Activated T-cell treated with anti-CD3 and anti-CD28 coated beads, Interleukin-2, amount 50 U/mL, for 24 hours (primary cell): ENCODE data around the gene ARRDC4.

ENCODE experiments used
- DNase-seq: peaks from one replicate; pipeline ENCODE4 v3.0.0-alpha.2; 2020
- H3K27ac Mint-ChIP-seq: 2 replicates; pipeline ENCODE4 v1.8.0; 2020; ENCODE audit warnings: mild to moderate bottlenecking, mixed read lengths
- H3K27me3 Mint-ChIP-seq: 2 replicates; pipeline ENCODE4 v1.8.0; 2020; ENCODE audit warnings: mixed read lengths
- H3K36me3 Mint-ChIP-seq: 2 replicates; pipeline ENCODE4 v1.8.0; 2020; ENCODE audit warnings: low read depth, mixed read lengths
- H3K4me1 Mint-ChIP-seq: 2 replicates; pipeline ENCODE4 v1.8.0; 2020; ENCODE audit warnings: low read depth, mixed read lengths
- H3K4me3 Mint-ChIP-seq: 2 replicates; pipeline ENCODE4 v1.8.0; 2020; ENCODE audit warnings: mild to moderate bottlenecking, moderate library complexity, mixed read lengths
- H3K9me3 Mint-ChIP-seq: 2 replicates; pipeline ENCODE4 v1.8.0; 2020; ENCODE audit warnings: mixed read lengths

ARRDC4 gene

GRCh38 chr15:97955035-97955434, 5.5 kb upstream of the ARRDC4 start:
- H3K4me3 Mint-ChIP-seq, result no peak overlapping the region
- peaks cover 7% of the 10 kb centered on the region for H3K4me1 Mint-ChIP-seq
- peaks cover 6% of the 10 kb centered on the region for H3K27me3 Mint-ChIP-seq
- no peak overlapping the region for H3K27ac Mint-ChIP-seq
- no peaks in the 10 kb centered on the region for H3K9me3 Mint-ChIP-seq
- no peak for DNase-seq
- H3K36me3 Mint-ChIP-seq, result no peaks in the 10 kb centered on the region

- H3K27me3 Mint-ChIP-seq, result peaks cover 9% of the 10 kb centered on the region
- no peak for DNase-seq
- no peaks in the 10 kb centered on the region for H3K9me3 Mint-ChIP-seq
- no peak overlapping the region for H3K4me3 Mint-ChIP-seq
- H3K4me1 Mint-ChIP-seq, result peaks cover 7% of the 10 kb centered on the region
- no peaks in the 10 kb centered on the region for H3K36me3 Mint-ChIP-seq
- H3K27ac Mint-ChIP-seq, result no peak overlapping the region
These were observed 5.0 kb upstream of the ARRDC4 start for GRCh38 chr15:97955529-97955928.

DNA sequence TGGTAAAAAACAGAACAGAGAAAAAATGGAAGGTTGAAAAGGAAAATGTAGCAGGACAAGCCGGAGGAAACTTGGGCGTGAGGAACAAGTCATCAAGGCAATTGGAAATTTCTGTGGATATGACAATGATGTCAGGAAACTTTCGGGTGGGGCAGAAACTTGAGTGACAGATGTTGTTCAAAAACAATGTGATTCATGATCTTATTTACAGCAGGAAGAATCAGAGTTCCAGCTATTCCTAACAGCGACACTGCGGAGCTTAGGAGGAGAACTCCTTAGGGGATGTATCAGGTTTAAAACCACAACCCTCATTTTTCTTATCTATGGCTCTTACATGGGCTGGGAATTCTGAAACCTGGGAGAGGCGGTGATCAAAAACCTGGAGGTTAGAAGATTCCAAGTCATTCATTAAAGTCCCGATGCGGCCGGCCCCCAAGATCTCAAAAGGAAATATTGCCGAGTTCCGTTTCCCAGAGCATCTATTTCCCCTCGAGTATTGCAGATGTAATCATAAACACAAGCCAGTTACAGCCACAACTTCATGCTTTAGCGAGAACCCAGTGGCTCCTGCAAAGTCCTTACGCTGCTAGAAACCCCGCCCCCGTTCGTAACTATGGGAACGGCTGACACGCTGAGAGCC, 659 bp upstream of the ARRDC4 start:
- Mint-ChIP-seq H3K9me3 (no peaks in the 10 kb centered on the region), H3K27me3 (peaks cover 13% of the 10 kb centered on the region), H3K4me3 (peak overlapping the region; percentile 76), H3K27ac (no peak overlapping the region), H3K4me1 (peaks cover 20% of the 10 kb centered on the region), H3K36me3 (no peaks in the 10 kb centered on the region)
- no peak for DNase-seq

DNA sequence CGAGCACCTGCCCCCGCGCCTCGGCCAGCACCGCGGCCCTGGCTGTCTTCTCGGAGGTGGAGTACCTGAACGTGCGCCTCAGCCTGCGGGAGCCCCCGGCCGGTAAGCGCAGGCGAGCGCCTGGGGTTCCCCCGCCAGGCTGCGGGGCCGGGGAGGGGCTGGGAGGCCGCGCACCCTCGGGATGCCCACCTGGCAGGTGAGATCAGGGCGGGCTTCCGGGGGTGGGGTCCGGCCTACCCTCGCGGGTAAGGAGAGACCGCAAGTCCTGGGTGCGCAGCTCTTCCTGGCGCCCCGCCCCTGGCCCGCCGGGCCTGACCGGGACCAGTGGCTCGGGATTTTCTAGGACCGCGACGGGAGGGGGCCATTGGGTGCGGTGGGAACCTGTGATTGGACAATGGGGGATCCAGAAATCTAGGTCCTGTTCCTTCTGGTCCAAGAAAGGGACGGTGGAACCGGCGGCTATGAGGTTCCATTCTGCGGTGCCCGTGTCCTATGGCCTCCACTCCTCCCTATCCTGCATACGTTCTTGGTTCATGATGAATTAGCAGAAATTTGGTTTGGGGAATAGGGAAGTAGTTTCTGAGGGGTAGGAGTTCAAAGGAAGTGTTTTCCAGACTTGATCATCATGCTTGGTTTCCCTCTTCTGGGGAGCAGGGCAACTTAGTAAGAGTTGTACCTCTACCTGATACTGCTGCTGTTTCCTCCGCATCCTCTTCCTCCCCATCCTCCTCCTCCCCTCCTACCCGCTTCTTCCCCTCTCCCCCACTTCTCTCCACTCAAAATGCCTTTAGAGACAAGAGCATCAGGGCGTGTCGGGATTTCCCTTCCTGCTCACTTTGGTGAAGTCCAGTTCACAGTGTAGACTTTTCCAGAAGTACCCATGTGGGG, 808 bp downstream of the ARRDC4 start:
- Mint-ChIP-seq H3K36me3 (no peaks in the 10 kb centered on the region), H3K27me3 (peaks cover 13% of the 10 kb centered on the region), H3K27ac (peak overlapping the region; percentile 64), H3K4me3 (peak overlapping the region; percentile 68), H3K4me1 (peaks cover 20% of the 10 kb centered on the region), H3K9me3 (no peaks in the 10 kb centered on the region)
- no peak for DNase-seq

GRCh38 chr15:97962263-97962662, 1.8 kb downstream of the ARRDC4 start:
- Mint-ChIP-seq H3K4me3 (peak overlapping the region; percentile 68), H3K27ac (no peak overlapping the region), H3K4me1 (peaks cover 20% of the 10 kb centered on the region), H3K9me3 (no peaks in the 10 kb centered on the region), H3K36me3 (peaks cover 3% of the 10 kb centered on the region), H3K27me3 (peaks cover 13% of the 10 kb centered on the region)
- no peak for DNase-seq

DNA sequence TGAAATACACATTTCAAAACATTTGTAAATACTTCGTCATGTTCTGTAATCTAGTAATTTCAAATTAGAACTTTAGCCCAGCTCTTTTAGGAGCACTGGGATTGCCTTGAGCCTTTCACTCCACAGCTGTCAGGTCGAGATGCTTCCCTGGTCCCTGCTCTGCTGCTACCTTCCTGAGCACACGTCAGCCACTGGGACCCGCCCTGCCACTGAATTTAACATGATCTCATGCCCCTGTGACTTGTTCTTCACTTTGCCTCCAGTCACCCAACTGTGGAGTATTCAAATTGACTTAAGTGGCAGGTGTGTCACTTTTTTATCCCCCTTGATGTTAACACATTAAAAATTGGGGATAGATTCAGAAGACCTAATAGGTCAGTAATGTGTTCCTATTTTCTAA, 3.3 kb downstream of the ARRDC4 start:
- no peak overlapping the region for H3K4me3 Mint-ChIP-seq
- peaks cover 13% of the 10 kb centered on the region for H3K27me3 Mint-ChIP-seq
- no peaks in the 10 kb centered on the region for H3K9me3 Mint-ChIP-seq
- peaks cover 20% of the 10 kb centered on the region for H3K4me1 Mint-ChIP-seq
- no peak for DNase-seq
- peaks cover 4% of the 10 kb centered on the region for H3K36me3 Mint-ChIP-seq
- no peak overlapping the region for H3K27ac Mint-ChIP-seq

GRCh38 chr15:97966246-97966645, 5.7 kb downstream of the ARRDC4 start:
- Mint-ChIP-seq H3K4me1 (peaks cover 12% of the 10 kb centered on the region), H3K27ac (no peak overlapping the region), H3K27me3 (peaks cover 4% of the 10 kb centered on the region), H3K36me3 (peaks cover 19% of the 10 kb centered on the region), H3K9me3 (no peaks in the 10 kb centered on the region), H3K4me3 (no peak overlapping the region)
- DNase-seq, result no peak

DNA sequence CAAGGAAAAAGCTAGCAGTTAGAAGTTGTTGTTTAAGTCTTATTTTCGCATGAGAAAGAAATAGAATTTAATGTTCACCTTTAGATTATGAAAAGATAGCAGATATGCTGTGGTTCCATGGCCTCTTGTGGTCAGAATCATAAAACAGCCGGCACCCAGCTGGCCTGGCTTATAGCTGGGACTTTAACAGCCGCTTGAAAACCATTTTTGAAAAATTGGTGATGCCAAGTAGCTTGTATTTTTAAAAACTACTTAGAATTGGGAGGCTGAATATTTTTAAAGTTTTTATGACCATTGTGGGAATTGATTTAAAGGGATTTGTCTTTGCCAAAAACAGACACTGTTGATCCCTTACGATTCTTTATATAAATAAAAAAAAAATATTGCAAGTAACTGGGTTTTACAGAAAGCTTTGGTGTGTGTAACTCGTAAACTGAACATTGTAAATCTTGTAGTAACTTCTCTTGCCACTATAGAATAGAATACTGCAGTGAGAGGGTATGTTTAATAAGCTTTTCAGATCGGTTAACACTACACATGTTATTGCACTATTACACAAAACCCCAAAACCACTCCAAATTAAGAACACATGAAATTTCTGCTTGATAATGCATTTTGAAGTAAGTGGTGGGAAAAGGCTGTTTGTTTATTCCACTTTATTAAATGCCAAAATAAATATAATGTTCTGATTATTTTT, 6.6 kb downstream of the ARRDC4 start:
- Mint-ChIP-seq H3K27ac (no peak overlapping the region), H3K36me3 (peaks cover 27% of the 10 kb centered on the region), H3K9me3 (no peaks in the 10 kb centered on the region), H3K4me1 (peaks cover 6% of the 10 kb centered on the region), H3K27me3 (no peaks in the 10 kb centered on the region), H3K4me3 (no peak overlapping the region)
- DNase-seq, result no peak

DNA sequence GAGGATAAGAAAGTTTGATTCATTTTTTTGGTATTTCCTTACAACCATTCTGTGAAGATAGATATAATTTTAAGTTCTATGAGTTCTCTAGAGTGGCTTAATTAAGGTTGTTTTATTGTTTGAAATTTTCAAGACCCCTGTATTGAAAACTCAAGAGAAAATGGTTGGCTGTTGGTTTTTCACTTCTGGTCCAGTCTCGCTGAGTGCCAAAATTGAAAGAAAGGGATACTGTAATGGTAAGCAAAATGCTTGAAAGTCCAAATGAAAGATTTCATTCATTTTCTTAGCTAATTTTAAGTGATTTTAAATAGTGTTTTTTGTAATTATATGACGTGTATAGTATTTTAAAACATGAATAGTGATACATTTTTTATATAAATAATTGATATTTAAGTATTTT, 7.4 kb downstream of the ARRDC4 start:
- H3K9me3 Mint-ChIP-seq, result no peaks in the 10 kb centered on the region
- H3K4me1 Mint-ChIP-seq, result peaks cover 2% of the 10 kb centered on the region
- no peaks in the 10 kb centered on the region for H3K27me3 Mint-ChIP-seq
- H3K4me3 Mint-ChIP-seq, result no peak overlapping the region
- H3K27ac Mint-ChIP-seq, result no peak overlapping the region
- peaks cover 34% of the 10 kb centered on the region for H3K36me3 Mint-ChIP-seq
- no peak for DNase-seq

- H3K4me3 Mint-ChIP-seq, result no peak overlapping the region
- peaks cover 35% of the 10 kb centered on the region for H3K36me3 Mint-ChIP-seq
- H3K4me1 Mint-ChIP-seq, result peaks cover 2% of the 10 kb centered on the region
- no peaks in the 10 kb centered on the region for H3K27me3 Mint-ChIP-seq
- H3K9me3 Mint-ChIP-seq, result no peaks in the 10 kb centered on the region
- no peak overlapping the region for H3K27ac Mint-ChIP-seq
- DNase-seq, result no peak
These were observed 7.9 kb downstream of the ARRDC4 start for GRCh38 chr15:97968380-97968779.

DNA sequence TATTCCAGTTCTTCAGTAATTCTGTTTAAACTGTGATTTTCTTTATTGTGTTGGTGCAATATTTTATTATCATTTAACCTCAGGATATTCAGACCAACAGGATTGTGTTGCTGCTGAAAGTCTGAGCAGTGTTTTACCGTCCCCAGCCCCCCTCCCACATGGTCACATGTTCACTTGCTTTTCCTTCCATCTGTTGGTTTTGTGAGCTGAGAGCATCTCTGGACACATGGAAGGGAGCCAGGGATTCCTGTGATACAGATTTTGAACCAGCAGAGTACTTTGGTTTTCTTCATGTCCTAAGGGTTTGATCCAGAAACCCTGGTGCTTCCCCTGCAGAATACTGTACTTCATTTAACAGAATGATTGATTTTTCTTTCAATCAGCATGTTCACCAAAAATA, 11.9 kb downstream of the ARRDC4 start:
- Mint-ChIP-seq H3K27me3 (no peaks in the 10 kb centered on the region), H3K9me3 (no peaks in the 10 kb centered on the region), H3K4me1 (no peaks in the 10 kb centered on the region), H3K4me3 (no peak overlapping the region), H3K27ac (no peak overlapping the region), H3K36me3 (peaks cover 32% of the 10 kb centered on the region)
- no peak for DNase-seq

DNA sequence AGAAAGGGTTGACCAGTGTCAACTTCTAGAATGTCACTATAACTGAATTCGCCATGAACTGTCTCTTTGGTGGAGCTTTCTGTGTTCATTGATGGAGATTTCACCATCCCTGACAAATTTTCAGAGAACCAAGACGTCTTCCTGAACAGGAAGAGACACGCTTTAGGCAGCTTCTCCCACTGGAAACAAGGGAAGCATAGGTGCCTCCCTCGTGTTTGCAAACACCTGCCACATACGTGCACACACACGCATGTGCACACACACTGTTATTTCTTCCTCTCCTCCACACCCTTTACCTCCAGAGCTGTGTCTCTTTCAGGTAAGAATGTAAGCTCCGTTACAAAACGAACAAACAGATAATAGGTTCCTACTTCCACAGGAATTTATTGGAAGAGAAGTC, 15.6 kb downstream of the ARRDC4 start:
- Mint-ChIP-seq H3K9me3 (no peaks in the 10 kb centered on the region), H3K27ac (no peak overlapping the region), H3K36me3 (peaks cover 17% of the 10 kb centered on the region), H3K27me3 (no peaks in the 10 kb centered on the region), H3K4me1 (peaks cover 9% of the 10 kb centered on the region), H3K4me3 (no peak overlapping the region)
- DNase-seq, result no peak

DNA sequence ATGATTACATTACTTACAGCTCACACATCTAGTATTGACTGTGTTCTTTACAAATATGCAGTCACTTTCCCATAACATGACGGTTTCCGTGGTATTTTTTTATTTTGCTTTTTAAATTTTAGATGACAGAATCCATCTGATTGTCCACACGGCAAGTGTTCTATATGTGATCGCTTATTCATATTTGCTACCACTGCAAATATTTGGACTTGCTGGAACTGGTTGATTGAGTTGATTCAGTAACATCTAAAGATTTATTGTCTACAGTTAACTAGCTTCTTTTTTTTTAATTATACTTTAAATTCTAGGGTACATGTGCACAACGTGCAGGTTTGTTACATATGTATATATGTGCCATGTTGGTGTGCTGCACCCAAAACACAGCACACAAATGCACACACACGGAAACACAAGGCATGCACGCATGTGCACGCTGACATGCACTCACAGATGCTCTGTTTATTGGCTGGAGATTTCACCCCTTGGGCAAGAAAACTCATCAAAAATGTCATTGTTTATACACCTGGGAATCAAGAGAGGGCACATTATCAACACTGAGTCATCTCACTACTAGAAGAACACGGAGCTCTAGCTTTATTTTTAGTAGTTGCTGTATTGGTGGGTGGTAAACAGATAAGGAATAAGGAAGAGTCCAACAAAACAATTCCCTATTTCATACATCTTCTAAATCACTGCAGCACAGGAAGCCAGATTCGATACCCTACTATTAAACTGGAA, 16.4 kb downstream of the ARRDC4 start:
- DNase-seq, result no peak
- peaks cover 9% of the 10 kb centered on the region for H3K36me3 Mint-ChIP-seq
- no peak overlapping the region for H3K4me3 Mint-ChIP-seq
- no peaks in the 10 kb centered on the region for H3K9me3 Mint-ChIP-seq
- no peak overlapping the region for H3K27ac Mint-ChIP-seq
- peaks cover 17% of the 10 kb centered on the region for H3K4me1 Mint-ChIP-seq
- no peaks in the 10 kb centered on the region for H3K27me3 Mint-ChIP-seq

- no peak for DNase-seq
- H3K36me3 Mint-ChIP-seq, result peaks cover 2% of the 10 kb centered on the region
- no peaks in the 10 kb centered on the region for H3K27me3 Mint-ChIP-seq
- H3K9me3 Mint-ChIP-seq, result no peaks in the 10 kb centered on the region
- no peak overlapping the region for H3K4me3 Mint-ChIP-seq
- H3K4me1 Mint-ChIP-seq, result peaks cover 18% of the 10 kb centered on the region
- no peak overlapping the region for H3K27ac Mint-ChIP-seq
These were observed 17.2 kb downstream of the ARRDC4 start for GRCh38 chr15:97977734-97978133.
